ENCODE measurements around the gene SCARF2. TPM values are rescaled to one million over a fixed set of nuclear protein-coding genes. Genes with fewer than 3 reads are reported as not detected.

Gene SCARF2
- total RNA-seq, 1 donor from 2014 or later, result 12.6 TPM

DNA sequence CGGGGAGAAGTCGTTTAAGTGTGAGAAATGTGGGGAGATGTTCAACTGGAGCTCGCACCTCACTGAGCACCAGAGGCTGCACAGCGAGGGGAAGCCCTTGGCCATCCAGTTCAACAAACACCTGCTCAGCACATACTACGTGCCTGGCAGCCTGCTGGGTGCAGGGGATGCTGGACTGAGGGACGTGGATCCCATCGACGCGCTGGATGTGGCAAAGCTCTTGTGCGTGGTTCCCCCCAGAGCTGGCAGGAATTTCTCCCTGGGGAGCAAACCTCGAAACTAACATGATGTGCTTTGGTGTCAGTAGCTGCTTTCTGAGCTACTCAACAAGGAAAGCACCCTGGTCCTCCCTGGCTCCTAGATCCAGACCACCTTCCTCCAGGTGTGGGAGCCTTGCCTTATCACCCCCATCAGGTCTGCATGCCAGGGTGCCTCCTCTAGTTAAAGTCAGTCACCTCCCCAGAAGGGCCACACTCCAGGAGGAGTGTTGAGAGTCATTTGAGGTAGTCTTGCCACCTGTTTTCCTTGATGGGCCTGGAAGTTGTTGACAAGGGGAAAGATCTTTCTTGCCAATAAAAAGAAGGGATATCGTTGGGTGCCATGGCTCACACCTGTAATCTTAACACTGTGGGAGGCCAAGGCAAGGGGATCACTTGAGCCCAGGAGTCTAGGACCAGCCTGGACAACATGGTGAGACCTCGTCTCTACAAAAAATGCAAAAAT, 30.8 kb downstream of the SCARF2 start:
- H3K4me3 ChIP-seq (ENCODE audit: low read depth, low read length), result no peak overlapping the region
- TF ChIP-seq, protein P1, sequence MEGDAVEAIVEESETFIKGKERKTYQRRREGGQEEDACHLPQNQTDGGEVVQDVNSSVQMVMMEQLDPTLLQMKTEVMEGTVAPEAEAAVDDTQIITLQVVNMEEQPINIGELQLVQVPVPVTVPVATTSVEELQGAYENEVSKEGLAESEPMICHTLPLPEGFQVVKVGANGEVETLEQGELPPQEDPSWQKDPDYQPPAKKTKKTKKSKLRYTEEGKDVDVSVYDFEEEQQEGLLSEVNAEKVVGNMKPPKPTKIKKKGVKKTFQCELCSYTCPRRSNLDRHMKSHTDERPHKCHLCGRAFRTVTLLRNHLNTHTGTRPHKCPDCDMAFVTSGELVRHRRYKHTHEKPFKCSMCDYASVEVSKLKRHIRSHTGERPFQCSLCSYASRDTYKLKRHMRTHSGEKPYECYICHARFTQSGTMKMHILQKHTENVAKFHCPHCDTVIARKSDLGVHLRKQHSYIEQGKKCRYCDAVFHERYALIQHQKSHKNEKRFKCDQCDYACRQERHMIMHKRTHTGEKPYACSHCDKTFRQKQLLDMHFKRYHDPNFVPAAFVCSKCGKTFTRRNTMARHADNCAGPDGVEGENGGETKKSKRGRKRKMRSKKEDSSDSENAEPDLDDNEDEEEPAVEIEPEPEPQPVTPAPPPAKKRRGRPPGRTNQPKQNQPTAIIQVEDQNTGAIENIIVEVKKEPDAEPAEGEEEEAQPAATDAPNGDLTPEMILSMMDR (conservative IDR thresholded peaks at IDR 0.05; ENCODE audit: low read depth, low read length), result no peak

DNA sequence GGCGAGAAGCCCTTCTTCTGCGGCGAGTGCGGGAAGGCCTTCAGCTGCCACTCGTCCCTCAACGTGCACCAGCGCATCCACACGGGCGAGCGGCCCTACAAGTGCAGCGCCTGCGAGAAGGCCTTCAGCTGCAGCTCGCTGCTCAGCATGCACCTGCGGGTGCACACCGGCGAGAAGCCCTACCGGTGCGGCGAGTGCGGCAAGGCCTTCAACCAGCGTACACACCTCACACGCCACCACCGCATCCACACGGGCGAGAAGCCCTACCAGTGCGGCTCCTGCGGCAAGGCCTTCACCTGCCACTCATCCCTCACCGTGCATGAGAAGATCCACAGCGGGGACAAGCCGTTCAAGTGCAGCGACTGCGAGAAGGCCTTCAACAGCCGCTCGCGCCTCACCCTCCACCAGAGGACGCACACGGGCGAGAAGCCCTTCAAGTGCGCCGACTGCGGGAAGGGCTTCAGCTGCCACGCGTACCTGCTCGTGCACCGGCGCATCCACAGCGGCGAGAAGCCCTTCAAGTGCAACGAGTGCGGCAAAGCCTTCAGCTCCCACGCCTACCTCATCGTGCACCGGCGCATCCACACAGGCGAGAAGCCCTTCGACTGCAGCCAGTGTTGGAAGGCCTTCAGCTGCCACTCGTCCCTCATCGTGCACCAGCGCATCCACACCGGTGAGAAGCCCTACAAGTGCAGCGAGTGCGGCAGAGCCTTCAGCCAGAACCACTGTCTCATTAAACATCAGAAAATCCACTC, 31.5 kb downstream of the SCARF2 start:
- no peak overlapping the region for H3K4me3 ChIP-seq (ENCODE audit: low read depth, low read length)
- no peak for DNase-seq (ENCODE audit: low read depth)
- TF ChIP-seq, protein P1 (conservative IDR thresholded peaks at IDR 0.05; ENCODE audit: low read depth, low read length), result no peak

More for the DNA sequence above, 30.8 kb downstream of the SCARF2 start:
- no peak for DNase-seq (ENCODE audit: low read depth)

DNA sequence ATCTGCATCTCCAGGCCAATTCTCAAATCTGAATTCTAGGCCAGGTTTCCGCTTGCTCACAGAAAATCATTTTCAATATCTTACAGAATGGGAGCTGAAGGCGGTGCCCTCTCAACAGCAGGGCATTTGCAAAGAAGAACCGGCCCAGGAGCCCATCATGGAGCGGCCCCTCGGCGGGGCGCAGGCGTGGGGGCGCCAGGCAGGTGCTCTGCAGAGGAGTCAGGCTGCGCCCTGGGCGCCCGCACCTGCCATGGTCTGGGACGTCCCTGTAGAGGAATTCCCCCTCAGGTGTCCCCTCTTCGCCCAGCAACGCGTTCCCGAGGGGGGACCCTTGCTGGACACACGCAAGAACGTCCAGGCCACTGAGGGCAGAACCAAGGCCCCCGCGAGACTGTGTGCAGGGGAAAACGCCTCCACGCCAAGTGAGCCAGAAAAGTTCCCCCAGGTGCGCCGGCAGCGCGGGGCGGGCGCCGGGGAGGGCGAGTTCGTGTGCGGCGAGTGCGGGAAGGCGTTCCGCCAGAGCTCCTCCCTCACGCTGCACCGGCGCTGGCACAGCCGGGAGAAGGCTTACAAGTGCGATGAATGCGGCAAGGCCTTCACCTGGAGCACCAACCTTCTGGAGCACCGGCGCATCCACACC, 32.2 kb downstream of the SCARF2 start:
- TF ChIP-seq, protein P1 (conservative IDR thresholded peaks at IDR 0.05; ENCODE audit: low read depth, low read length), result no peak
- DNase-seq (ENCODE audit: low read depth), result no peak
- H3K4me3 ChIP-seq (ENCODE audit: low read depth, low read length), result no peak overlapping the region

DNA sequence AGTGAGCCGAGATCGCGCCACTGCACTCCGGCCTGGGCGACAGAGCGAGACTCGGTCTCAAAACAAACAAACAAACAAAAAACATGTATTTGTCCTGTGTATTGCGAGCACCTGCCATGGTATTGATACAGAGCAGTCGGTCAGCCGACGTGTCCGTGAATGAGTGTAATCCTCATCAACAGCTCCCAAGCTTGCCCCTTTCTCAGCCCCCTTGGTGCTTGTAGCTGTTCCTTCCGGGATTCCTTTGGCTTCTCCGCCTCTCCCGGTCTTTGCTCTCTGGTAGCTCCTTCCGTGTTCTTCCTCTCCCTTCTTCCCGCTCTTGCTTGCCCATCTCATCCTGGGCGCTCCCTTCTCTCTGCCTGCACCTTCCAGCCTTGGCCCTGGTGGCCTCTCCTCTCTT, 32.7 kb downstream of the SCARF2 start:
- TF ChIP-seq, protein P1 (conservative IDR thresholded peaks at IDR 0.05; ENCODE audit: low read depth, low read length), result no peak
- no peak for DNase-seq (ENCODE audit: low read depth)
- no peak overlapping the region for H3K4me3 ChIP-seq (ENCODE audit: low read depth, low read length)

DNA sequence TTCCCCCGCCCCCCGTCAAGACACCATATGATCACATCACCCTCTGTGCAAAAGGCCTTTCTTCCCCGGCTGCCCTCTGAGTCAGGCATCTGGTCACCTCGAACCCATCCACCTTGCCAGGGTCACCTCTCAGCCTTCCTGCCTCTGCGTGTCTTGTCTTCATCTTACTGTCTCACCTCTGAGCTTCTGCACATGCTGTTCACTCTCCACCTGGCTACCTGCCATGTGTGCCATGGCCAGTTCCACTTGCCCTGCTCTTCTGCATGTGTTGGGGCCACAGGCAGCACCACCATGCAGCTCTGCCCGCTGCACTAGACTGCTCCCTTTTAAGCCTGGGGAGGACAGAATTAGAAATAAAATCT, 33.9 kb downstream of the SCARF2 start:
- H3K4me3 ChIP-seq (ENCODE audit: low read depth, low read length), result no peak overlapping the region
- TF ChIP-seq, protein P1 (conservative IDR thresholded peaks at IDR 0.05; ENCODE audit: low read depth, low read length), result no peak
- DNase-seq (ENCODE audit: low read depth), result no peak

DNA sequence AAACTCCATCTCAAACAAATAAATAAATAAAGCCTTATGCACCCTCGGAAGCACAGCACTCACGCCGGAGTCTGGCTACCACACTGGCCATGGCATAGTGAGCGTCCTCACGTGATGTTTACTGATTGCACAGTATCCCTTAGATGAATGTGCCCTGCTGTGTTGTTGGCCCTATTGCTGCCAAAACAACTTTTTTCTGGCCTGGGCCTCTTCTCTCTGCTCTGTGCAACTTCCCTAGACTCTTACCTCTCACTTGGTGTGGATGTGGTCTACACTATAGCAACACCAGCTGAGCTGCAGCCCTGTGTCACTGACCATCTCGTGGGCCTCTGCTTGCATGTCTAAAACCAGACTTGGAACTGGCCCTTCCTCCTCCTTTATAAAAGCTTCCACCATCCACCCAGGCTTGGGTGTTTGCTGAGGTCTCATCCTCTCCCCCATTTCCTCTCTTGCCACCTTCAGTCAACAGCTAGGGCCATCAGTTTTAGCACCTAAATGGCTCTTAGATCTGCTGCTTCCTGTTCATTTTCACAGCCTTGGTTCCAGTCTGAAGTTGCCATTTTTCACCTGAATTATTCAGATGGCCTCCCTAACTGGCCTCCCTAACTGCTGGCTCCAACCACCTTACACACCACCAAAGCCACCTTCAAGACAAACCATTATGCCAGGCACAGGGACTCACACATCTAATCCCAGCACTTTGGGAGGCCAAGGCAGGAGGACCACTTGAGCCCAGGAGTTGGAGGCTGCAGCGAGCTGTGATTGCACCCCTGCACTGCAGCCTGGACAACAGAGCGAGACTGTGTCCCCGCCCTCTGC, 34.5 kb downstream of the SCARF2 start:
- no peak overlapping the region for H3K4me3 ChIP-seq (ENCODE audit: low read depth, low read length)
- TF ChIP-seq, protein P1 (conservative IDR thresholded peaks at IDR 0.05; ENCODE audit: low read depth, low read length), result no peak

More for the DNA sequence above, 34.5 kb downstream of the SCARF2 start:
- DNase-seq (ENCODE audit: low read depth), result no peak
